ENCODE data around the gene TRABD2A.

DNA sequence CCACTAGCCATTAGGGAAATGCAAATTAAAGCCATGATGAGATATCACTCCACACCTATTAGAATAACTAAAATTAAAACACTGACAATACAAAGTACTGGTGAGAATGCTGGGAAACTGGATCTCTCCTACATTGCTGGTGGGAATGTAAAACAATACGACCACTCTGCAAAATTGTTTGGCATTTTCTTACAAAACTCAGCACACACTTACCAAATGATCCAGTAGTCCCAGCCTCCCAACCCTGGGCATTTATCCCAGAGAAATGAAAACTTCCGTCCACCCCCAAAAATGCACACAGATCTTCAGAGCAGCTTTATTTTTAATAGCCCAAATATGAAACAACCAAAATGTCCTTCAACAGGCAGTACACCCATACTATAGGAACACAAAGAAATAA lies 15.7 kb upstream of the TRABD2A start:
- TF ChIP-seq, protein P1, sequence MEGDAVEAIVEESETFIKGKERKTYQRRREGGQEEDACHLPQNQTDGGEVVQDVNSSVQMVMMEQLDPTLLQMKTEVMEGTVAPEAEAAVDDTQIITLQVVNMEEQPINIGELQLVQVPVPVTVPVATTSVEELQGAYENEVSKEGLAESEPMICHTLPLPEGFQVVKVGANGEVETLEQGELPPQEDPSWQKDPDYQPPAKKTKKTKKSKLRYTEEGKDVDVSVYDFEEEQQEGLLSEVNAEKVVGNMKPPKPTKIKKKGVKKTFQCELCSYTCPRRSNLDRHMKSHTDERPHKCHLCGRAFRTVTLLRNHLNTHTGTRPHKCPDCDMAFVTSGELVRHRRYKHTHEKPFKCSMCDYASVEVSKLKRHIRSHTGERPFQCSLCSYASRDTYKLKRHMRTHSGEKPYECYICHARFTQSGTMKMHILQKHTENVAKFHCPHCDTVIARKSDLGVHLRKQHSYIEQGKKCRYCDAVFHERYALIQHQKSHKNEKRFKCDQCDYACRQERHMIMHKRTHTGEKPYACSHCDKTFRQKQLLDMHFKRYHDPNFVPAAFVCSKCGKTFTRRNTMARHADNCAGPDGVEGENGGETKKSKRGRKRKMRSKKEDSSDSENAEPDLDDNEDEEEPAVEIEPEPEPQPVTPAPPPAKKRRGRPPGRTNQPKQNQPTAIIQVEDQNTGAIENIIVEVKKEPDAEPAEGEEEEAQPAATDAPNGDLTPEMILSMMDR (conservative IDR thresholded peaks at IDR 0.05; ENCODE audit: low read length) = no peak
- no peak for TF ChIP-seq EZH2phosphoT487 (IDR thresholded peaks at IDR 0.05; ENCODE audit: borderline replicate concordance)

Measured in Loucy (cell line).